ENCODE measurements around the gene RASIP1.
"Not testable (repeated sequence)": the region's sequence is repeated elsewhere in the genome, so short reads cannot be mapped to it uniquely, and the experiment has no call there.

The RASIP1 gene

GRCh38 chr19:48711106-48711662 lies 29.2 kb downstream of the RASIP1 start:
- no peak for DNase-seq (ENCODE audit: low read depth)

DNA sequence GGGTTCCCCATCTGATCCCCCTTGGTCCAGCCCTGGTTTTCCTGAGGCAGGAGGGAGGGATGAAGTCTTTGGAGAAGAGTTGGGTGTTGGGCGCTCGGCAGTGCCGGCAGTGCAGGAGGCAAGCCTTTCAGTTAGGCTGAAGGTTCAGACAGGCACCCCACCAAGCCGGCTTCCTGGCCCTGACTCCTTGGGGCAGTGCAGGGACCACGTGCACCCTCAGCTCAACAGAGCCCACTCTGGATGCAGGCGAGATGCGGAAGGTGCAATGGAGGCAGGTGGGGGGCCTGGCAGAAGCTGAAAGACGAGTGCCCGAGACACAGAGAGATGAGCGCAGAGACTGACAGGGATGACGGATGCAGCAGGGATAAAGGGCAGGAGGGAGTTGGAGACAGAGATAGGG lies 31.9 kb downstream of the RASIP1 start:
- DNase-seq (ENCODE audit: low read depth): no peak

DNA sequence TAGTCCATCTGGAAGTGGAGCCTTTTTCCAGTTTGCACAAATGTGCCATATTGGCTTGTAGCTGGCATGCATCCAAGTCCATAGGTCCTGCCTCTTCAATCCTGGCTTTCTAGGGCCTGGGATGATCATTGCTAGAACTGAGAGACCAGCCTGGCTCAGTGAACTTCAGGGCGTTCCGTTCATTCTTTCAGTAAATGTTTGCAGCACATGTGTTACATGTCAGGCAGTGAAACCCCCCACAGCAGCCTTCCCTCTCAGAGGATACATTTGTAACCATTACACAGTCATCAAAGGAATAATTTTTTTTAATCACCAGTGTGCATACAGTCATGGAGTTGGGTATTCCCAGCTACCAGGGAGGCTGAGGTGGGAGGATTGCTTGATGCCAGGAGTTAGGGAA lies 35.0 kb downstream of the RASIP1 start:
- no peak for DNase-seq (ENCODE audit: low read depth)

- no peak for DNase-seq (ENCODE audit: low read depth)
Observed at GRCh38 chr19:48703316-48703715, 37.1 kb downstream of the RASIP1 start.

GRCh38 chr19:48702701-48703100 lies 37.7 kb downstream of the RASIP1 start:
- DNase-seq (ENCODE audit: low read depth): no peak

DNA sequence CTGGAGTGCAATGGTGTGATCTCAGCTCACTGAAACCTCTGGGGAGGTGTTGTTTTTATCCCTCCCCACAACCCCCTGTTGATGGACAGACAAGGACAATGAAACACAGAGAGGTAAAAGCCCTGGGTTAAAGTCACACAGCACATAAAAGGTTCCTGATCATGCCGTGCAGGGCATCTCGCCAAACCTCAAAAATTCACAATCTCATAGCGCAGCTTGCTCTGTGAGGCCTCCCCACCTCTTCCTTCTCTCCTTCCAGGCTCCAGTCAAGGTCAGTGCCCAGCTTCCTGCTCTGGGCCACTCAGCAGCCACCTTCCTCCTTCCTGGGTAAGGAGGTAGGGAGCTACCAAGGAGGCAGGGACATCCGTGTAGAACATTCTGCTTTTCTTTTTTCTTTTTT lies 42.4 kb downstream of the RASIP1 start:
- DNase-seq (ENCODE audit: low read depth): no peak

- no peak for DNase-seq (ENCODE audit: low read depth)
Observed at GRCh38 chr19:48696353-48697010, 43.9 kb downstream of the RASIP1 start.

DNA sequence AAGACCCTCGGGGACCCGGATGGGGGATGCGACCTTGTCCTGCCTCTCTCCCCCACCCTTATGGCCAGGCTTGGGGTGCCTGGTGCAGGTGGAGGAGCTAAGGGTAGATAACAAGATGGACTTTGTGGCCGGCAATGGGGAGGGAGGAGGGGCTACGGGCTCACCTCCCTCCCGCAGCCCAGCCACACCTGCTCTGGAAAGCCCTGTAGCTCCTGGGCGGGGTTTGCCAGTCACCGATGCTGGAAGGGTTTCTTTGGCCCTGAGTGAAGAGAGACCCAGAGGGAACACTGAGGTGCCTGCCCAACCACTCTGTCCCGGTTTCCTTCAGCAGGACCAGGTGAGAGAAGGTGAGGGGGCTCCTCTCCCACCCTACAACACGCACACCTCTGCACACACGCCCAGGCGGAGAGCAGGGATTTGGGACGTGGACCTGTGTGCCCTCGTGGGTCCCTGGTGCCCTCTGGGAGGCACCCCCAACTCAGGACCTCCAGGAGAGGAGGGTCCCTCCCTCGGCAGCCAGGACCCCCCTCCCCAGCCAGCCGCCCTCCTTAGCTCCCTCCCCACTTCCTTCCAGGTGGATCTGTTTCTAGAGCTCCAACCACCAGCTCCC lies 44.6 kb downstream of the RASIP1 start, which contains the start of gene FUT2:
FUT2 (plus strand) TSS at position 229 of the 610 bp plus-strand sequence. CDS start 6,986 bp downstream, outside the sequence.
- DNase-seq (ENCODE audit: low read depth): no peak

GRCh38 chr19:48693629-48694028 lies 46.8 kb downstream of the RASIP1 start:
- DNase-seq (ENCODE audit: low read depth): not testable (repeated sequence)

GRCh38 chr19:48689449-48689848 lies 51.0 kb downstream of the RASIP1 start:
- no peak for DNase-seq (ENCODE audit: low read depth)

DNA sequence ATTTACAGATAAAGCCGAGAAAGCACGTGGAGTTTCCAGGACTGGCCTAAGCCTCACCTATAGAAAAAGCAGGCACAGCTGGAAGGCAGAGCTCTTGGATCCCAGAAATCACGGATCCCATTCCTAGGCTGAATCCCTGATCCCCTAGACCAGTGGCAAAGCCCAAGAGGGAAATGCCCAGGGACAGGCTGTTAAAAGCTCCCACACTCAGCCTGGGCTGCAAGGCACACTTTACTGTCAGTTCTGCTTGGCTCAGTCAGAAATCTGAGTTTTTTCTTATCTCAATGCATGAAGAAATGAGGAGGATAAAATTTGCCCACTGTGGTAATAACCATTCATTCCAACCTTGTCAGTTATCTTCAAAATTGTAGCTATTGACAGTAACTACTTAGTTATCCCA lies 52.6 kb downstream of the RASIP1 start:
- DNase-seq (ENCODE audit: low read depth): no peak

GRCh38 chr19:48686637-48687036 lies 53.8 kb downstream of the RASIP1 start:
- not testable (repeated sequence) for DNase-seq (ENCODE audit: low read depth)

GRCh38 chr19:48686088-48686487 lies 54.3 kb downstream of the RASIP1 start:
- no peak for DNase-seq (ENCODE audit: low read depth)

GRCh38 chr19:48685583-48685982 lies 54.8 kb downstream of the RASIP1 start:
- DNase-seq (ENCODE audit: low read depth): no peak

DNA sequence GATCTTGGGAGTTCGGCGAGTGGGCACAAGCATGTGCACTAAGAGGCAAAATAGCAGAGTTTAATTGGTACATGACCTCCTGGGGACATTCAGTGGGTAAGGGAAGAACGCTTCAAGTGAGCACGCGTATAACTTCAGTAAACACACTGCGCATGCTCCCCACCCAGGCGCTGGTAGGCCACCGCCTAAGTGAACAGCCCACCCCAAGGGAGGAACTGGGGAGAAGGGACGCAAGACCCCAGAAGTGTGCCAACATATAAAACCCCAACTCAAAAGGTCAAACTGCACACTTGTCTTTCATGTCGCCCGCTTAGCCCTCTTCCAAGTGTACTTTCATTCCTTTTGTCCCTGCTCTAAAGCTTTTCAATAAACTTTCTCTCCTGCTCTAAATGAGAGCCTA lies 57.1 kb downstream of the RASIP1 start:
- DNase-seq (ENCODE audit: low read depth): peak; percentile 28

DNA sequence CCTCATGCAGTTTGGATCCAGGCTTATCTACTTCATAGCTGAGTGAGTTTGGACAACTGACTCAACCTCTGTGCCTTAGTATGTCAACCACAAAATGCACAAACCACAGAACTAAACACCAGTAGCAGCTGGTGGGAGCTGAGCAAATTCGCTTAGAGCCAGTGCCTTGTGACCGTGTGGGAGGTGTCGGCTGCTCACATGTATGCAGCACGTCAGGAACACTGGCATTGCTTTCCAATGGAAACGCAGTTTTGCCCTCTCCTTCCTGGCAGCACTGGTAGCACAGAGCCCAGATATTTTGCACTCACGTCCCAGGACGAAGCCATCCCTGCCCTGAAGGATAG lies 59.3 kb downstream of the RASIP1 start:
- DNase-seq (ENCODE audit: low read depth): no peak

DNA sequence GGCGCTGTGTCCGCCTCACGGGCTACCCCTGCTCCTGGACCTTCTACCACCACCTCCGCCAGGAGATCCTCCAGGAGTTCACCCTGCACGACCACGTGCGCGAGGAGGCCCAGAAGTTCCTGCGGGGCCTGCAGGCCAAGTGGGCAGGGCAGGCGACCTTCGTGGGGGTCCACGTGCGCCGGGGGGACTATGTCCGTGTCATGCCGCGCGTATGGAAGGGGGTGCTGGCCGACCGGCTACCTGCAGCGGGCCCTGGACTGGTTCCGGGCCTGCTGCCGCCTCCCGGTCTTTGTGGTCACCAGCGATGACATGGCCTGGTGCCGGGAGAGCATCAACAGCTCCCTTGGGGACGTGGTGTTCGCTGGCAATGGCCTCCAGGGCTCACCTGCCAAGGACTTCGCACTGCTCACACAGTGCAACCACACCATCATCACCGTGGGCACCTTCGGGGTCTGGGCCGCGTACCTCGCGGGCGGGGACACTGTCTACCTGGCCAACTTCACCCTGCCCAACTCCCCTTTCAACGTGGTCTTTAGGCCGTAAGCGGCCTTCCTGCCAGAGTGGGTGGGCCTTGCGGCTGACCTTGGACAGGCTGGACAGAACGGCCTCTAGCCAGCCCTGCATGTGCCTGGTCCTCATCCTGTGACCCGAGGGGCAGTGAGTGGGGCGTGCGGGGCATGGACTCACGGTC lies 59.8 kb downstream of the RASIP1 start:
- DNase-seq (ENCODE audit: low read depth): no peak

DNA sequence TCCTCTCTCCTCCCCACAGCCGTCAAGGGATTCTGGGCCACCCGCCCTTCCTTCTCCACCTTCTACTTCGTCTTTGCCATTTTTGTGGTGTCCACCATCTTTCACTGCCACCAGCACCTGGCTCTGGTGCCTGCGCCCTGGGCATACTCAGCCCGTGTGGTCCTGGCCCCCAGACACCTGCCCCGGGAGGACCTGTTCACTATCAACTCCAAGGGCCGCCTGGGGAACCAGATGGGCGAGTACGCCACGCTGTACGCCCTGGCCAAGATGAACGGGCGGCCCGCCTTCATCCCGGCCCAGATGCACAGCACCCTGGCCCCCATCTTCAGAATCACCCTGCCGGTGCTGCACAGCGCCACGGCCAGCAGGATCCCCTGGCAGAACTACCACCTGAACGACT lies 60.4 kb downstream of the RASIP1 start:
- not testable (repeated sequence) for DNase-seq (ENCODE audit: low read depth)

DNA sequence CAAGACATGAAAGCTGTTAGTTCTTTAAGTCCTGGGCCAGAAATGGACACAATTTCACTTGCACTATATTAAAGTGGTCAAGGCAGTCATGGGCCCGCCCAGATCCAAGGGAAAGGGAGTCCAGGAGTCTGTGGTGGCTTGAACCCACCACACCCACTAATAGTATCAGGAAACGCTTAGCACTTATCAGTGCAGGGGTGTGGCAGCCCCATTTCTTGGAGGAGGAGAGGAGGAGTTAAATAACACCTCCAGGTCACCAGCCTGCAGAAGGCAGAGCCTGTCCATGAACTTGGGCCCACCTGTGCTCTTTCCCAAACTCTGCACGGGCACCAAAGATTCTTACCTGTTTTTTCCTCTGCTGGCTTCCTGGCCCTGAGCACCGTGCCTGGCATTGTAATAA lies 62.2 kb downstream of the RASIP1 start:
- no peak for DNase-seq (ENCODE audit: low read depth)

DNA sequence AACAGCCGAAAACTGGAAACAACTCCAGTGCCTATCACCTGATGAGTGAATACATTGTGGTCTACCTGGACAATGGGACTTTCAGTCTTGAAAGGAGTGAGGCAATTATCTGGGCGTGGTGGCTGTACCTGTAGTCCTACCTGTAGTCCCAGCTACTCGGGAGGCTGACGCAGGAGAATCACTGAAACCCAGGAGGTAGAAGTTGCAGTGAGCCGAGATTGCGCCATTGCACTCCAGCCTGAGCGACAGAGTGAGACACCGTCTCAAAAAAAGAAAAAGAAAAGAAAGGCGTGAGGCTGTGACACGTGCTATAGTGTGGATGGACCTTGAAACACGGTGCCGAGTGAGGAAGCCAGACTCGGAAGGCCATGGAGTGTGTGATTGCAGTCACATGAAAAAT lies 63.5 kb downstream of the RASIP1 start:
- DNase-seq (ENCODE audit: low read depth): no peak

DNA sequence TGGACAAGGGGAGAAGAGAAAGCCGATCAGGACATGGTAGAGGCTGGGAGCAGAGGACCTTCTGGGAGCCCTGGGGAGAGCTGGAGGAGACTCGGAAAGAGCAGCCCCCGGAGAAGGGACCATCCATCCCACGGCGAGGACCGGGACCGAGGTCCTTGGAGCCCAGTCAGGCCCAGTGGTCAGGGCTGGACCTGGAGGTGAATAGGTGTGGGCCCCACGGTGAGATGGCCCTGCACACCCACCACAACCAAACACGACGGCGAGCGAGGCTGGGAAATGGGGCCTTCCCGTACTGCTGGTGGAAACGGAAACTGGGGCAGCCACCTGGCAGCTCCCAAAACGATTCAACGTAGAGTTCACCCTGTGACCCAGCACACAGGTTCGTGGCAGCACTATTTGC lies 63.9 kb downstream of the RASIP1 start:
- no peak for DNase-seq (ENCODE audit: low read depth)

DNA sequence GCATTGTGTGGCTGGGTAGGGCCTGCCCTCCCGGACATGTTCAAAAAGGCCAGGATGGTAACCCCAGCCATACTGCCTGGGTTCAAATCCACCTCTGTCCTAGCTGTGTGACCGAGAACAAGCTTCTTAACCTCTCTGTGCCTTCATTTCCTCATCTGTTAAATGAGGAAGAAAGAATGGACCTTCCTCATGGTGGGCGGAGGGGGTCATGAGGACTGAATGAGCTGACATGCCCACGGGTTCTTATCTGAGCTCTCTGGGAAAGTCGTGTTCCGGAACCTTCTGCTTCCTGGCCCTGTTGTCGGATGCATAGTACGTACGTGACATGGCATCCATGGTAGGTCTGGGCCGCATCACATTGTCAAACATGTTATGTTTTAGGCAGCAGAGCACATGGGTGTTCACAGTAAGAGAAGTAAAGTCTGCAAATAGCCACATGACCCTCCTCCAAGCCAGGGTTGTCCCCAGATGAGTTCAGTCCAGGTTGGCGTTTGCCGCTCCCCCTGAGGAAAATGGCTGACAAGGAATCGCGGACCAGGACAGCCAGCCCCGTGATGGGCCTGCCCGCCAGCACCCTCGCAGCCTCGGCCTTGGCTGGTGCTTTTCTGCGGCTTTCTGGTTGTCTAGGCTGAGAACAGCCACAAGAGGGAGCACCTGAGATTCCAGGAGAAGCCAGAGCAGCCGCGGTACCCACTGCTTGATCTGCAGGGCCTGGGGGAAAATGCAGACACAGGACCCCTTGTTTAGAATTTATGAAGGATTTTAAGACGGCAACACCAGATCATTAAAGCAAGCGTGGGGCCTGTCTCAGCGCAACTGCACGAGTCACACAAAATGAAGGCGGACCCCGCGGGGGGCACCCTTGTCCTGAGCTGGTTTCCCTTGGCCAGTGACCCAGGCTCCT lies 65.2 kb downstream of the RASIP1 start:
- peak; percentile 57 for DNase-seq (ENCODE audit: low read depth)

Data from stimulated activated CD8-positive, alpha-beta memory T cell treated with anti-CD3 and anti-CD28 coated beads, Interleukin-4, amount 100 ng/mL, for 24 hours (primary cell).